NCI-H1436 (cell line): ENCODE data around the gene ZC3H18.

Experiments
- DNase-seq: peaks from one replicate; lab custom pipeline; 2025; lab: John Stamatoyannopoulos, UW

Gene ZC3H18

GRCh38 chr16:88626646-88627045, 56.4 kb downstream of the ZC3H18 start:
- DNase-seq: no peak

DNA sequence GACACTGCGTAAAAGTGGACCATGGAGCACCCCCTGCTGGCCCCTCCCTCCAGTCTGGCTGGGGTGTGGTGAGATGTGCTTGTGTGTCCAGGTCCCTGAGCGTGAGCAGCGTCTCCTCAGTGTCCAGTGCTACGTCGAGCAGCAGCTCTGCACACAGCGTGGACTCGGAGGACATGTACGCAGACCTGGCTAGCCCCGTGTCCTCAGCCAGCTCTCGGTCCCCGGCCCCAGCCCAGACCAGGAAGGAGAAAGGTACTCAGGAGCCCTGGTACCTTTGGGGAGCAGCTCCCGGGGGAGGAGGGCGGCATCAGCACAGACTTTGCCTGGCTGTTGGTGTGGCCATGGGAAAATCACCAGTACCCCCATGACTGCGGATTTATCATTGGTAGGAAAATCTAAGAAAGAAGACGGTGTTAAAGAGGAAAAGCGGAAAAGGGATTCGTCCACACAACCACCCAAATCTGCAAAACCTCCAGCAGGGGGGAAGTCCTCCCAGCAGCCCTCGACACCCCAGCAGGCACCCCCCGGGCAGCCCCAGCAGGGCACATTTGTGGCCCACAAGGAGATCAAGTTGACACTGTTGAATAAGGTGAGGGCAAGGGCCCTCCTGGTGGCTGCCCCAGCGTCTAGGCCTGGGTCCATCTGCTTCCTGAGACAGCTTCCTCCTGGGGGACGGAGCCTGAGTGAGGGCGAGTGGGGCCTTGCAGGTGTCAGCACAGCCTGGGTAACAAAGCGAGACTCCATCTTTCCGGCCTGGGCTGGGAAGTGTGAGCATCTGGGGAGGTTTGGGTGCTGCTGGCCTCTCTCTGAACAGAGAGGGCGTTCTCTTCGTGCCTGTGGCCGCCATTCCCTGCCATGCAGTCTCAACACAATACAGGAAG, 57.6 kb downstream of the ZC3H18 start:
- no peak for DNase-seq

DNA sequence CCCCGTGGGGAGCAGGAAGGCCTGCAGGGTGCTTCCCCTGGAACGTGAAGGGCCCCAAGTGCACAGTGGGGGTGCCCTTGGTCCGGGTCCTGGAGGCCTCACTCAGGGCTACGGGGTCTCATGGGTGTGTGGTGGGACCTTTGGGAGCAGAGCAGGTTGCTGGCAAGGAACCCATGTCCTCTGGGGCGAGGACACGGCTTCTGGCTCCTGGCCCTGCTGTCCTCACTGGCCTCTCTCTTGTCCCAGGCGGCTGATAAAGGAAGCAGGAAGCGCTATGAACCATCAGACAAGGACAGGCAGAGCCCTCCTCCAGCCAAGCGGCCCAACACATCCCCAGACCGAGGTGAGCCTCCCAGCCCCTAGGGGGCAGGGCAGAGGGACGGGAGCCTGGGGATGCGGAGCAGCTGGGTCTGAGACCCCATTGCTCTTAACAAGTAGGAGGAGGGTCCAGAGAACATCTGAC, 58.3 kb downstream of the ZC3H18 start:
- no peak for DNase-seq

GRCh38 chr16:88629835-88630234, 59.6 kb downstream of the ZC3H18 start:
- no peak for DNase-seq

GRCh38 chr16:88630433-88630832, 60.2 kb downstream of the ZC3H18 start:
- no peak for DNase-seq

DNA sequence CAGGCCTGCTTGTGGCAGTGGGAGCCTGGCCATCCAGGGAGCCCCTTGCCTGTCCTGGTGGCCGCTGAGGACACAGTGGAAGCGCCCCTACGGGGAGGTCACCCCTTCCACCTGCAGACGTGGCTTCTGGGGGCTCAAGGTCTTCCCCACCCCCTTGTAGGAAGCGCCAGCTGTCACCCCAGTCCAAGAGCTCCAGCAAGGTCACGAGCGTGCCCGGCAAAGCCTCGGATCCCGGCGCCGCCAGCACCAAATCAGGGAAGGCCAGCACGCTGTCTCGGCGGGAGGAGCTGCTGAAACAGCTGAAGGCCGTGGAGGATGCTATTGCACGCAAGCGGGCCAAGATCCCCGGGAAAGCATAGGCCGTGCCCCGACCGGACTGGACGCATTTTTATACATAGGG, 60.7 kb downstream of the ZC3H18 start:
- DNase-seq: no peak

DNA sequence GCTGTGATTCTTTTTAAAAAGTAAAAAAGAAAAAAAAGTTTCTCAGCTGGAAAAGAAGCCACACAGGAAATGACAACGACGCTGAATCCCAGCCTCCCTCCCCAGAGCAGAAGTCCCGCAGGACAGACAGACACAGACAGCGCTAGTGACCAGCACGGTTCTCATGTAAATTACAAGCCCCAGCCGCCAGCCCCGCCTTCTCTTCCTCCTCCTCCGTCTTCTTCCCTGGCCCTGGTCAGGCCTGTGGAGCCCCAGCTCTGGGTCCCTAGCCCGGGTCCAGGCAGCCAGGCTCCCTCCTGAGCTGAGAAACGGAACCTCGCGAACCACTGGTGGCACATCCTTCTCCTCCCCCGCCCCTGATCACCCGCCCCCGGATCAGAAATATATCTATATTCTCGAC, 61.2 kb downstream of the ZC3H18 start:
- DNase-seq: no peak

- no peak for DNase-seq
Measured at GRCh38 chr16:88631920-88632586, 61.9 kb downstream of the ZC3H18 start.

DNA sequence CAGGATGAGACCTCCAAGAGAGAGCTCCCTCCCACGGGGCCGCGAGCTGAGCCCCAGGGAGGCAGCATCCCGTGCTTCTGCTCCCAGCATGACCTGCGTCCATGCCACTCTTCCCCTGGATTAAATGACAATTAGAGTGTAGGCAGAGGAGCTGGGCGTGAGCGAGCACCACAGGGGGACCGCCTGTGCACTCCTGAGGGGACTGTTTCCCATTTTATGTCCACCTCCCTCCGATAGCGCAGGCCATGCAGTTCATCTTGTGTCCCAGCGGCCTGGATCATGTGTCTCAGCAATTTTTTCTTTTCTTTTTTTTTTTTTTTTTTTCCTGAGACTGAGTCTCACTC, 62.4 kb downstream of the ZC3H18 start:
- no peak for DNase-seq

DNA sequence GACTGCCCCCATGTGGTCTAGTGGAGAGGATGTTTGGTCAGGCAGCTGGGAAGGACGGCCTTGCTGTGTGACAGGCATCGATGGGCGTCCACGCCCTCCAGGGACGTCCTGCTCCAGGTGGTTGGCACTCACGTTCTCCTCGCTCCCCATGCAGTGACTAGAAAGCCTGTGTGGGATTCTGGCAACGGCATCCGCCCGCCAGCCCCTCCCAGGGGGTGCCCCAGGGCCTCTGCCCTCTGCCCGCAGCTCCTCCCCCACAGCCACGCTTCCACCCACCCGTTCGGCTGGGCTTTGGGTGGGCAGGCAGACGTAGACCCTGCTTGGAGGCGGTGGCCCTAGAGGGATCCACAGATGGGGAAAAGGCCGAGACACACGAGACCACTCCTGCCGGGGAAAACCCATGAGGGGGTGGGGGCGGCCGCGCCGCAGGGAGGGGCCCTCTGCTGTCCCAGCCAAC, 63.5 kb downstream of the ZC3H18 start:
- no peak for DNase-seq

DNA sequence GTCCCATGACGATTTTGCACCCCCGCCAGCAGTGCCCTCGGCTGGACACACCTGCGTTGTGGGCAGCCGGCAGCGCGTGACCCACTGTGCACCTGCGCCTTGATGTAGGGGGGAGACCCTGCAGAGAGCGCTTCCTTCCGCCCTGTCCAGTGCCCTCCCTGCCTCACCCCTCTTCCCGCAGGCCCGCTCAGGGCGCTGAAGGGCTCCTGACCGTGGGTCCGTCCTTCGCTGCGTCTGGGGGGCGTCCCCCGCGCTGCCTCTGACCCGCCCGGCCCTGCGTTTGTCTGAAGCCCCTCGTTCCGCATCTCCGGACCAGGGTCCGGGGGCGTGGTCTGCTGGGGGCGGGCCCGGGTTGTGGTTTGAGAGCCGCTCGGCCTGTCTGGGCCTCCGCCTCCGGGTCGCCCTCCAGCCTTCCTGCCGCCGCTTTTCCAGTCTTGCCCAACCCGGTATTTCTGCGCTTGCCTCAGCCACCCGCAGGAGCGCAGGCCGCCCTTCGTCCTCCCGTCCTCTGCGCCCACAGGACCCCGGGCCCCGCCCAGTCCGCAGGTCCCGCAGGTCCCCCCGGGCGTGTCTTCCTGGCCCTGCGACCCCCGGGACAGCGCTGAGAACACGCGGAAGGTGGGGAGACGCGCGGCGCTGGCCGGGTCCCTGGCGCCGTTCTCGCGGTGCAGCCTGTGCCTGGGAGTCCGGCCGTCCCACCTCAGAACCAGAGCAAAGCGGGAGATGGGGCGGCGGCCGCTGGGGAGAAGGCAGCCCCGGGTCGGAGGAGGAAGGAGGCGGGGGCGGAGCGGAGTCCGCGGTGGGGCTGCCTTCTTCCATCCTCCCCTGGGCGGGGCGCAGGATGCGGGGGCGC, 64.2 kb downstream of the ZC3H18 start:
- no peak for DNase-seq

DNA sequence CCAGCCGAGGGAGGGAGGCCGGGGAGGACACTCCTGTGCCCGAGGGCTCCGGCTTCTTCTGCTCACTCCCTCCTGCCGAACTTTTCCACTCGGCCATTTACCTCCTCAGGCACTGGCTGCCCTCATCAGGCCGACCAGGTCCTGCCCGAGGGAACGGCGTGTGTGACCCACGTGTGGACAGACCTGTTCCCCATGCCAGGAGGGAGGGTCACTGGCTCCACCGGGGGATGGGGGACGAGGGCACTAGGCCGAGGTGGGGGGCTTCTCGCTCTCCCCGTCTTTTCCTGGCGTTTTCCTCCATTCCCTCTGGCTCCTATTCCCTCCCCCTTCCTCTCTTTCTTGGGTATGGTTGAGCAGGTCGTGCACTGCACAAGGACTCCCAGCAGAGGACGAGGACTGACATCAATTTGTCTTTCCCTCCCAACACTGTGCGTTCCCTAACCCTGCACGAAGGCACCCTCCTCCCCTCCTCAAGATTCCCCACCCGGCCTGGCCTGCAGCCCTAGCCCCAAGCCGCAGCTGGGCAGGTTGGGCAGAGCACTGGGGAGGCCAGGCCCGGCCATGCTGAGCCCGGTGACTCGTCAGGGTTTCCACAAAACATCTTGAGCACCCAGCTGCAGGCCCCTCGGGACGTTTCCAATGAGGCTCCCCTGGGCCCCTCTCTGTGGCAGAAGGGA, 64.9 kb downstream of the ZC3H18 start:
- peak; percentile 64 for DNase-seq

- DNase-seq: peak; percentile 80
Measured at GRCh38 chr16:88635671-88636319, 65.6 kb downstream of the ZC3H18 start.

DNA sequence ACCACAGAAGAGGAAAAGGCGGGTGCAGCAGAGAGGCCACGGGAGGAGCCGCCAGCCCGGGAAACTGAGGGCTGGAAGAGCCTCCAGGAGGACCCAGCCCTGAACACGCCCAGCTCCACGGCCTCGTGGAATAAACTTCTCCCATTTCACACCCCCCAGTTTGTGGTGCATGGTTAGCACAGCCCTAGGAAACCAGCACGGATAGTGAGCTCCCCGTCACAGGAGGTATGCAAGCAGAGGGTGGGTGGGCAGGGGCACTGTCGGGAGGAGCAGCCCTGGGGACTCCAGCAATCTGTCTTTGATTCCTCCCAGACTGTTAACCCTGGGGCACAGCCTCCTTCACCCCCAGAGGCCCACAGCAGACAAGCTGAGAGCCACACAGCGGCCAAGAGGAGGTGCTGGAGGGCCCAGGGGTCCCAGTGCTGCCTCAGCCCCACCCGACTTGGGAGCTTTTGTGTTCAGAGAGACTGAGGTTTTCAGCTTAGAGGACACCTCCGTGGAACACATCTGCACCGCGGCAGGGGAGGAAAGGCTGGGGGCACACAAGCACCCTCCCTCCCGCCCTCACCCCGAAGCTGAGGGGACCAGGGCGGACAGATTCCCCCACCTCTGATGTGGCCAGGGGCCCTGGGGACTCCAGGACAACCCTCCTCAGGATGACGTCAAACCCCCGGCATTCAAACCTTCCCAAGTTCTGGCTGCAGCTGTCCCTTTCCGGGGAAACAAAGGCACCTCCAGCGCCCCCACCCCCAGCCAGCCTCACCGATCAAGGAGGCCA, 66.5 kb downstream of the ZC3H18 start:
- DNase-seq: no peak

DNA sequence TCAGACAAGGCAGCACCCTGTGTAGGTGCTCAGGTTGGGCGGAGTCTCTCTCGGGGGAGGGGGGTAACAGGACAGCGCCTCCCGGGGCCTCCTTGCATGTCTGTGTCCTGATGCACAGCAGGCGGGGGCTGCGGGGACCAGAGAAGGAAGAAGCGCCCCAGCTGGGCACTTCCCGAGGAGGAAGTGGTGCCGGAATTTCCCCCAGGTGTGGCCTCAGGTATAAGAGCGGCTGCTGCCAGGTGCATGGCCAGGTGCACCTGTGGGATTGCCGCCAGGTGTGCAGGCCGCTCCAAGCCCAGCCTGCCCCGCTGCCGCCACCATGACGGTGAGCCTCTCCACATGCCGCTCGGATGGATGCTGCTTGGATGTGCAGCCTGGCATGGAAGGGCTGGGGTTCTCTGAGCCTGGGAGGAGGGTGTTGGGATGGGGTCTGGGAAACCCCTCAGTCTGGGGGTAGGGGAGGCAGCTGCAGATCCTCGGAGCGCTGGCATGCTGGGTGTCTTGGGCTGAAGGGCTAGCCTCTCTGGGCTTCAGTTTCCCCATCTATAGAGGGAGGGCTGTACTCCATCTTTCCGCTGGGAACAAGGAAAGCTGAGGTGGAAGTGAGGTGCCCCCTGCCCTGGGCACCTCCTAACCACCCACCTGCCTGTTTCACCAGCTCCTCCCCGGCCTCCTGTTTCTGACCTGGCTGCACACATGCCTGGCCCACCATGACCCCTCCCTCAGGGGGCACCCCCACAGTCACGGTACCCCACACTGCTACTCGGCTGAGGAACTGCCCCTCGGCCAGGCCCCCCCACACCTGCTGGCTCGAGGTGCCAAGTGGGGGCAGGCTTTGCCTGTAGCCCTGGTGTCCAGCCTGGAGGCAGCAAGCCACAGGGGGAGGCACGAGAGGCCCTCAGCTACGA, 68.4 kb downstream of the ZC3H18 start, which contains the start of gene IL17C:
IL17C (plus strand) TSS at position 250 of the 908 bp plus-strand sequence; CDS start at position 320, 70 bp downstream.
- DNase-seq: no peak

DNA sequence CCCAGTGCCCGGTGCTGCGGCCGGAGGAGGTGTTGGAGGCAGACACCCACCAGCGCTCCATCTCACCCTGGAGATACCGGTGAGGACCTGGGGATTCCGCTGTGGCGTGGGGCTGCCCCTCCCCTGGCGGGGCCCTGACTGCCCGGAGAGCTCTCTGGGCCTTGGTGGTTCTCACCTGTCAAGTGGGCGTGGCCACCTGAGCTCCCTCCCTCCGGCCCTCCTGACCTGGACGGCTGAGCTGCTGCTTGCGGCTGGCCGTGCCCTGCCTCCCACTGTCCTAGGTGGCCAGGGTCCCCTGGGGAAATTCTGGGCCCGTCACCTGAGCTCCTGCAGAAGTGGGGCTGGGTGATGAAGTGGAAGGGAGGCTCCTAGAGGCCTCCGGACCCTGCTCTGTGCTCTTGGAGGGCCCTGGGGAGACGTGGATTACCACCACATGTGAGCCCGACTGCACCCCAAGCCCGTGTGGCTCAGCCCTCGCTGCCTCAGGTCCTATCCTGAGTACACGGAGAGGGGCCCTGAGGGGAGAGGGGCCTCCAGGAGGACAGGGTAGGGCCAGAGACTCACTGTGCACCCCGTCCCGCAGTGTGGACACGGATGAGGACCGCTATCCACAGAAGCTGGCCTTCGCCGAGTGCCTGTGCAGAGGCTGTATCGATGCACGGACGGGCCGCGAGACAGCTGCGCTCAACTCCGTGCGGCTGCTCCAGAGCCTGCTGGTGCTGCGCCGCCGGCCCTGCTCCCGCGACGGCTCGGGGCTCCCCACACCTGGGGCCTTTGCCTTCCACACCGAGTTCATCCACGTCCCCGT, 69.2 kb downstream of the ZC3H18 start:
- no peak for DNase-seq

GRCh38 chr16:88640039-88640495, 69.9 kb downstream of the ZC3H18 start:
- no peak for DNase-seq

DNA sequence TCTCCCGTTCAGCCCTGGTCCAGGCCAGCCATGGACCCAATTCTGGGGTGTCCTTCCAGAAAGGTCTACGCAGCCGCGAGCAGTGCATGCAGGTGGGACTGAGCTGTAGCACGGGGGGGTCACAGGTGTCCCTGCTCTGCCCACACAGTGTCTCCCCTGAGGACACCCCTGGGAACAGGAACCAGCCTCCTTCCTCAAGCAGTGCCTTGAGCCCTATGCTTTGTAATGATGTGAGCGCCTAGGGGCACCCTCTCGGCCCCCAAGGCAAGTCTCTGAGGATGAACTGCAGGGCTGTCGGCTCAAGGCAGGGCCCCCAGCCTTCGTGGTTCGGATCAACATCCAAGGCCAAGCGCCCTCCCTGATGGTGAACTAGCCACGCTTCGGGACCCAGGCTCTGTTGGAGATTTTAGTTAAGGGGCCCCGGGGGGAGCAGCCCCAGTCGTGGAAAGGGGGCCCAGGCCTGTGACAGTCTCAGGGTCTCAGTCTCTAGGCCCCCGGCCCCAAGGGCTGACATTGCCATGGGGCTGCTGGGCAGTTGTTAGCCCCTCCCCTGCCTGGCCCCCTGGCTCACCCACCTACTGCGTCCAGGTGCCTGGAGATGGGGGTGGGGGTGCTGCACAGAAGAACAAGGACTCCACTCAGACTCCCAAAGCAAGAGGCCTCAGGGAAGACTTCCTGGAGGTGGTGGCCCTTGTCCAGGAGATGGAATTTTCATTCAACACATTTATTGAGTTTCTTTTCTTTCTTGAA, 70.5 kb downstream of the ZC3H18 start:
- no peak for DNase-seq
